HCT116 (cell line): ENCODE measurements around the gene MTO1. TPM values are rescaled to one million over a fixed set of nuclear protein-coding genes. Genes with fewer than 3 reads are reported as not detected.

Experiments
- ATAC-seq: fragments of 200-7000 bp; cut with Tn5 transposase; 2 replicates; pipeline ENCODE4 v1.9.1; 2020; ENCODE audit warnings: mild to moderate bottlenecking, moderate library complexity
- BruUV-seq: library from RNA; stranded (reverse); fragments of 400-500 nt; replicated peaks from 2 replicates; lab custom pipeline; 2021; lab: Mats Ljungman, UMichigan
- CTCF ChIA-PET: fragments of 300-600 bp; sonication (Branson Sonifier 250); formaldehyde crosslinking; loops from one replicate; lab custom pipeline; 2021; ENCODE audit warnings: antibody characterized with exemption; lab: Charles Lee
- POLR2A ChIA-PET: fragments of 300-600, 350-600 bp; sonication (Branson Sonifier 250); formaldehyde crosslinking; loops from one replicate; lab custom pipeline; 2021; ENCODE audit warnings: antibody characterized with exemption; lab: Charles Lee
- RAD21 ChIA-PET, 2 experiments: fragments of 300-600 bp; sonication (Branson Sonifier 250); formaldehyde crosslinking; loops; one replicate each; lab custom pipeline; 2023; ENCODE audit warnings: low total read pairs in 2 of 2; ENCODE audit not compliant: uncharacterized antibody in 2 of 2, unreplicated experiment in 2 of 2, low non-redundant PET in 1 of 2; lab: Charles Lee
- DNase-seq: peaks from one replicate; pipeline ENCODE4 v3.0.0-alpha.2; 2010; ENCODE audit warnings: low read depth, low spot score
- H2AFZ ChIP-seq: fragments of 200-600 bp; shearing (Covaris generic), sonication (generic); 2 replicates; pipeline ENCODE4 v1.6.1; 2017; ENCODE audit warnings: low read depth, mixed run types, mixed read lengths, antibody characterized with exemption, low read length; ENCODE audit not compliant: poor library complexity, severe bottlenecking
- H3K27ac ChIP-seq: 2 replicates; pipeline ENCODE4 v1.5.1; 2012; ENCODE audit warnings: low read depth, low read length
- H3K27me3 ChIP-seq: fragments of 200-600 bp; sonication (generic); 2 replicates; pipeline ENCODE4 v1.6.1; 2016; ENCODE audit warnings: mixed run types, low read length, mixed read lengths; ENCODE audit not compliant: insufficient read depth
- H3K36me3 ChIP-seq, 2 experiments: fragments of 200-500 bp in 1 of 2; fragments of 200-600 bp in 1 of 2; sonication (Bioruptor generic) in 1 of 2; sonication (generic) in 1 of 2; 2 replicates each; pipeline versions ENCODE4 v1.5.1 to v1.6.1; 2014 to 2016; ENCODE audit warnings: low read length in 2 of 2, inconsistent platforms in 1 of 2, mixed read lengths in 1 of 2, mixed run types in 1 of 2; ENCODE audit not compliant: insufficient read depth in 2 of 2, control insufficient read depth in 1 of 2
- H3K4me1 ChIP-seq, 2 experiments: fragments of 200-600 bp in 1 of 2; sonication (generic) in 1 of 2; 2 replicates each; pipeline versions ENCODE4 v1.5.1 to v1.6.1; 2012 to 2017; ENCODE audit warnings: low read length in 2 of 2, inconsistent platforms in 1 of 2, mild to moderate bottlenecking in 1 of 2, mixed read lengths in 1 of 2, mixed run types in 1 of 2, moderate library complexity in 1 of 2; ENCODE audit not compliant: insufficient read depth in 2 of 2, control insufficient read depth in 1 of 2
- H3K4me2 ChIP-seq: fragments of 200-600 bp; sonication (generic); 2 replicates; pipeline ENCODE4 v1.6.1; 2017; ENCODE audit warnings: mixed run types, low read length, mixed read lengths
- H3K4me3 ChIP-seq, 2 experiments: fragments of 200-600 bp in 1 of 2; sonication (generic) in 1 of 2; replicated peaks in 1 of 2; 2 replicates each; pipeline ENCODE4 v1.5.1; 2011 to 2016; ENCODE audit warnings: low read length in 2 of 2, control low read depth in 1 of 2, low read depth in 1 of 2, mild to moderate bottlenecking in 1 of 2, mixed read lengths in 1 of 2, mixed run types in 1 of 2
- H3K79me2 ChIP-seq: fragments of 200-600 bp; sonication (generic); 2 replicates; pipeline ENCODE4 v1.6.1; 2017; ENCODE audit warnings: mild to moderate bottlenecking, mixed run types, low read length, moderate library complexity, mixed read lengths; ENCODE audit not compliant: insufficient read depth
- H3K9ac ChIP-seq: fragments of 200-600 bp; sonication (generic); 2 replicates; pipeline ENCODE4 v1.6.1; 2016; ENCODE audit warnings: low read length, mixed read lengths
- H3K9me2 ChIP-seq: fragments of 200-600 bp; sonication (generic), shearing (Covaris generic); 2 replicates; pipeline ENCODE4 v1.6.1; 2017; ENCODE audit warnings: mixed run types, mild to moderate bottlenecking, moderate library complexity; ENCODE audit not compliant: insufficient read depth
- H3K9me3 ChIP-seq, 2 experiments: fragments of 200-500 bp in 1 of 2; fragments of 200-600 bp in 1 of 2; sonication (Bioruptor generic) in 1 of 2; sonication (generic) in 1 of 2; 2 replicates each; pipeline ENCODE4 v1.6.1; 2014 to 2017; ENCODE audit warnings: low read length in 2 of 2, mixed read lengths in 2 of 2, inconsistent platforms in 1 of 2, low read depth in 1 of 2, mild to moderate bottlenecking in 1 of 2, mixed run types in 1 of 2, moderate library complexity in 1 of 2; ENCODE audit not compliant: control insufficient read depth in 1 of 2, insufficient read depth in 1 of 2
- H4K20me1 ChIP-seq: fragments of 200-600 bp; sonication (generic), shearing (Covaris generic); 2 replicates; pipeline ENCODE4 v1.6.1; 2017; ENCODE audit warnings: mixed run types, mild to moderate bottlenecking, moderate library complexity; ENCODE audit not compliant: insufficient read depth
- CBX3 ChIP-seq: IDR thresholded peaks from 2 replicates; pipeline ENCODE4 v1.6.1; 2012; ENCODE audit warnings: low read depth
- CEBPB ChIP-seq: IDR thresholded peaks from 2 replicates; pipeline ENCODE4 v1.6.1; 2012; ENCODE audit warnings: low read depth
- CTCF ChIP-seq, 3 experiments: fragments of 200-600 bp in 1 of 3; sonication (generic) in 1 of 3; IDR thresholded peaks in 2 of 3; conservative IDR thresholded peaks in 1 of 3; 2 replicates each; pipeline ENCODE4 v1.5.1; 2012 to 2017; ENCODE audit warnings: low read depth in 2 of 3, low read length in 2 of 3, antibody characterized with exemption in 1 of 3, borderline replicate concordance in 1 of 3, control low read depth in 1 of 3, mild to moderate bottlenecking in 1 of 3, mixed read lengths in 1 of 3, mixed run types in 1 of 3, moderate library complexity in 1 of 3; ENCODE audit not compliant: insufficient read depth in 1 of 3
- EGR1 ChIP-seq: IDR thresholded peaks from 2 replicates; pipeline ENCODE4 v1.6.1; 2012; ENCODE audit warnings: low read depth
- EZH2 ChIP-seq: fragments of 200-600 bp; sonication (generic); IDR thresholded peaks from 2 replicates; pipeline ENCODE4 v1.6.1; 2017; ENCODE audit warnings: antibody characterized with exemption, mixed run types
- EZH2phosphoT487 ChIP-seq: fragments of 200-600 bp; IDR thresholded peaks from 2 replicates; pipeline ENCODE4 v1.6.1; 2018; ENCODE audit warnings: antibody characterized with exemption, borderline replicate concordance
- RAD21 ChIP-seq: IDR thresholded peaks from 2 replicates; pipeline ENCODE4 v1.6.1; 2012; ENCODE audit warnings: low read depth, mild to moderate bottlenecking
- REST ChIP-seq: IDR thresholded peaks from 2 replicates; pipeline ENCODE4 v1.6.1; 2012; ENCODE audit warnings: low read depth
- SIN3A ChIP-seq: IDR thresholded peaks from 2 replicates; pipeline ENCODE4 v1.6.1; 2012; ENCODE audit warnings: low read depth
- SRF ChIP-seq: IDR thresholded peaks from 2 replicates; pipeline ENCODE4 v1.6.1; 2012; ENCODE audit warnings: low read depth
- ZFX ChIP-seq: fragments of 450-650 bp; IDR thresholded peaks from 2 replicates; pipeline ENCODE4 v1.6.1; 2017
- intact Hi-C: fragments of 100-400 bp; cut with micrococcal nuclease; formaldehyde crosslinking; loops from 2 replicates; pipeline ENCODE4 v1.10.0; 2022
- total RNA-seq: library from RNA; stranded (reverse); gene quantifications from one replicate; pipeline ENCODE4 v1.2.1, GENCODE V29; 2021; ENCODE audit not compliant: unreplicated experiment

MTO1 gene
- total RNA-seq, 1 experiment from 2014 or later: 40.1 TPM

- TF ChIP-seq REST: no peak
These were observed 40.0 kb upstream of the MTO1 start (continued) for GRCh38 chr6:73421534-73421933.

GRCh38 chr6:73435236-73435635 is 26.3 kb upstream of the MTO1 start:
- TF ChIP-seq ZFX: no peak
- TF ChIP-seq RAD21: no peak
- no peak for TF ChIP-seq EGR1
- no peak for TF ChIP-seq EZH2
- TF ChIP-seq SIN3A: no peak
- TF ChIP-seq CTCF (IDR thresholded peaks at IDR 0.05 in 2 of 3, conservative IDR thresholded peaks at IDR 0.05 in 1 of 3; ENCODE audit: borderline replicate concordance in 1 of 3, insufficient read depth in 1 of 3, low read depth in 2 of 3, low read length in 2 of 3): no peak
- no peak for TF ChIP-seq CEBPB
- no peak for TF ChIP-seq CBX3
- no peak for TF ChIP-seq SRF
- TF ChIP-seq EZH2phosphoT487: no peak
- Histone ChIP-seq H3K79me2 (no peaks in the 10 kb centered on the region; the same call in 1 of the 2 replicates), H3K27me3 (no peaks in the 10 kb centered on the region), H3K9me3 (no peaks in the 10 kb centered on the region), H3K9ac (no peak overlapping the region), H3K36me3 (no peaks in the 10 kb centered on the region), H4K20me1 (no peaks in the 10 kb centered on the region), H3K4me1 (no peaks in the 10 kb centered on the region), H2AFZ (peak overlapping the region; percentile 16), H3K9me2 (no peaks in the 10 kb centered on the region), H3K4me3 (no peak overlapping the region), H3K4me2 (no peak overlapping the region), H3K27ac (no peak overlapping the region)
- no TSS peak for BruUV-seq
- ChIA-PET CTCF (no interaction called here), RAD21 (no interaction called here), POLR2A (no interaction called here)
- DNase-seq: no peak
- intact Hi-C loops: no loop called here
- no peak for ATAC-seq
